ENCODE results near the gene OR1G1. TPM values are rescaled to one million over a fixed set of nuclear protein-coding genes. Genes with fewer than 3 reads are reported as not detected.

OR1G1 gene
- not detected in 2 replicates for total RNA-seq (2011; cell fraction: chromatin; rRNA removed; ENCODE audit: low replicate concordance)
- not detected in 2 replicates for total RNA-seq (2011; cell fraction: nucleolus; rRNA removed)
- total RNA-seq (2011; cell fraction: nucleoplasm; rRNA removed), result not detected in 2 replicates
- total RNA-seq (2014; rRNA removed), result not detected in 2 replicates
- total RNA-seq (2014; rRNA removed; fragmentation: Illumina TruSeq; extraction: Trizol), result not detected in 2 replicates
- total RNA-seq (2015; rRNA removed; fragmentation: Illumina TruSeq; extraction: Trizol), result not detected in 2 replicates
- total RNA-seq (2021), result not detected in 2 replicates
- not detected in 2 replicates for polyA plus RNA-seq (2011; rRNA removed)
- polyA plus RNA-seq (2011; cell fraction: cytosol; rRNA removed), result not detected in 2 replicates
- polyA plus RNA-seq (2011; cell fraction: nucleus; rRNA removed), result not detected in 2 replicates
- not detected in 2 replicates for polyA plus RNA-seq (2012)
- polyA plus RNA-seq (2014; fragmentation: Illumina TruSeq; extraction: Trizol), result not detected in 2 replicates
- not detected for polyA plus RNA-seq (2014; fragmentation: Nextera tagmentation; extraction: Ambion mirVana)
- not detected in 2 replicates for polyA plus RNA-seq (2014; rRNA removed)
- polyA minus RNA-seq (2011; rRNA and poly(A)+ RNA removed), result not detected in 2 replicates
- not detected in 2 replicates for polyA minus RNA-seq (2011; cell fraction: cytosol; rRNA and poly(A)+ RNA removed)
- polyA minus RNA-seq (2011; cell fraction: nucleus; rRNA and poly(A)+ RNA removed), result not detected in 2 replicates
- Bru-seq, nascent RNA, result not detected
- not detected for BruChase-seq, experiment 1, labeled RNA remaining after a 2-hour chase
- BruChase-seq, experiment 2, labeled RNA remaining after a 6-hour chase, result not detected
- long read RNA-seq, experiment 1, result 0 reads
- long read RNA-seq, experiment 2, result 0 reads
- long read RNA-seq, experiment 3, result 0 reads

- Histone ChIP-seq H3K4me1 (replicated peaks in 1 of 2; ENCODE audit: control insufficient read depth in 2 of 2, insufficient read depth in 2 of 2, low read length in 2 of 2) (no peaks in the 10 kb centered on the region), H3K9me1 (ENCODE audit: control insufficient read depth, insufficient read depth, low read length) (no peaks in the 10 kb centered on the region), H3K9me3 (replicated peaks; ENCODE audit: control insufficient read depth, insufficient read depth, low read depth, low read length) (no peaks in the 10 kb centered on the region), H3K36me3 (ENCODE audit: control insufficient read depth, insufficient read depth, low read length) (no peaks in the 10 kb centered on the region), H4K20me1 (replicated peaks; ENCODE audit: control insufficient read depth, insufficient read depth, low read length) (no peaks in the 10 kb centered on the region), H3K4me3 (no peak within 1 kb of the TSS), H3K79me2 (ENCODE audit: control insufficient read depth, insufficient read depth, low read length) (no peaks in the 10 kb centered on the region), H3K27ac (ENCODE audit: extremely low read depth, low read depth, low read length) (no peak within 1 kb of the TSS), H3K27me3 (ENCODE audit: control insufficient read depth in 2 of 2, insufficient read depth in 2 of 2, low read length in 2 of 2) (no peaks in the 10 kb centered on the region; a peak in 1 of 5 replicates), H3K9ac (ENCODE audit: insufficient read depth in 1 of 2, low read depth in 2 of 2, low read length in 2 of 2) (no peak within 1 kb of the TSS), H2AFZ (ENCODE audit: low read depth, low read length) (no peak within 1 kb of the TSS), H3K4me2 (ENCODE audit: insufficient read depth, low read length) (no peak within 1 kb of the TSS)
- BruUV-seq (replicated peaks), result no TSS peak
- no peak for ATAC-seq
- no peak for DNase-seq (ENCODE audit: extremely low read depth in 1 of 4, low spot score in 3 of 4)
- in situ Hi-C loops (cut with MboI), result no loop called here
- no peak for FAIRE-seq
- intact Hi-C loops (cut with micrococcal nuclease), result no loop called here
- CTCF ChIA-PET (ENCODE audit: low intra/inter-chr PET ratio), result no interaction called here
- POLR2A ChIA-PET, result no interaction called here
- WGBS (ENCODE audit: insufficient coverage, low coverage, missing lambda C conversion rate), result 0% methylated on average over 2 of the region's 2 CpGs
- TF ChIP-seq U2AF2 (optimal IDR thresholded peaks at IDR 0.05; ENCODE audit: low read depth, low read length), result no peak
- no peak for TF ChIP-seq EGR1 (conservative IDR thresholded peaks at IDR 0.05)
- TF ChIP-seq ARID3B (CRISPR knock-in tag; IDR thresholded peaks at IDR 0.05; ENCODE audit: borderline replicate concordance), result no peak
- no peak for TF ChIP-seq YBX1 (IDR thresholded peaks at IDR 0.05)
- TF ChIP-seq, protein P1, sequence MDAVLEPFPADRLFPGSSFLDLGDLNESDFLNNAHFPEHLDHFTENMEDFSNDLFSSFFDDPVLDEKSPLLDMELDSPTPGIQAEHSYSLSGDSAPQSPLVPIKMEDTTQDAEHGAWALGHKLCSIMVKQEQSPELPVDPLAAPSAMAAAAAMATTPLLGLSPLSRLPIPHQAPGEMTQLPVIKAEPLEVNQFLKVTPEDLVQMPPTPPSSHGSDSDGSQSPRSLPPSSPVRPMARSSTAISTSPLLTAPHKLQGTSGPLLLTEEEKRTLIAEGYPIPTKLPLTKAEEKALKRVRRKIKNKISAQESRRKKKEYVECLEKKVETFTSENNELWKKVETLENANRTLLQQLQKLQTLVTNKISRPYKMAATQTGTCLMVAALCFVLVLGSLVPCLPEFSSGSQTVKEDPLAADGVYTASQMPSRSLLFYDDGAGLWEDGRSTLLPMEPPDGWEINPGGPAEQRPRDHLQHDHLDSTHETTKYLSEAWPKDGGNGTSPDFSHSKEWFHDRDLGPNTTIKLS (IDR thresholded peaks at IDR 0.05; ENCODE audit: borderline replicate concordance, low read depth), result no peak
- TF ChIP-seq JUND (IDR thresholded peaks at IDR 0.05; ENCODE audit: borderline replicate concordance, low read depth, low read length), result no peak
- TF ChIP-seq JUND (tag; IDR thresholded peaks at IDR 0.05; ENCODE audit: borderline replicate concordance, low read depth, low read length), result no peak
- no peak for TF ChIP-seq FOSL1 (tag; conservative IDR thresholded peaks at IDR 0.05)
- no peak for TF ChIP-seq CBX5 (IDR thresholded peaks at IDR 0.05; ENCODE audit: borderline replicate concordance, low read depth)
- TF ChIP-seq MECOM (CRISPR knock-in tag; IDR thresholded peaks at IDR 0.05), result no peak
- TF ChIP-seq MLLT1 (IDR thresholded peaks at IDR 0.05), result no peak
- no peak for TF ChIP-seq SMAD4 (CRISPR knock-in tag; conservative IDR thresholded peaks at IDR 0.05)
- TF ChIP-seq L3MBTL2 (IDR thresholded peaks at IDR 0.05), result no peak
- no peak for TF ChIP-seq ZNF232 (CRISPR knock-in tag; IDR thresholded peaks at IDR 0.05)
- no peak for TF ChIP-seq MTA3 (IDR thresholded peaks at IDR 0.05; ENCODE audit: borderline replicate concordance)
- no peak for TF ChIP-seq ELF4 (CRISPR knock-in tag; IDR thresholded peaks at IDR 0.05)
- no peak for TF ChIP-seq TBL1XR1 (IDR thresholded peaks at IDR 0.05; ENCODE audit: low read length in 2 of 2)
Observed at GRCh38 chr17:3127451-3127850, at the start of gene OR1G1. Gene OR1G1 (minus strand): TSS chr17:3127551. CDS start chr17:3127551, 0 bp downstream.

Measured in K562 (cell line).